SK-N-SH treated with all-trans-retinoic acid at 6 μM for 48 hours (cell line): Measurements from ENCODE around the gene TMEM190.

Experiments used
- ARNTL ChIP-seq: fragments of 450-650 bp; formaldehyde crosslinking; IDR thresholded peaks from 2 replicates; pipeline ENCODE4 v1.5.0; 2020; ENCODE audit warnings: low read depth, mild to moderate bottlenecking, moderate library complexity, borderline replicate concordance
- ISL1 ChIP-seq: fragments of 250-450 bp; sonication (Bioruptor Pico); IDR thresholded peaks from 2 replicates; pipeline ENCODE4 v2.1.2; 2022; ENCODE audit warnings: mild to moderate bottlenecking, moderate library complexity
- ZC3H10 ChIP-seq: fragments of 250-450 bp; sonication (Bioruptor Pico); IDR thresholded peaks from 2 replicates; pipeline ENCODE4 v1.5.1; 2021; ENCODE audit warnings: mild to moderate bottlenecking, moderate library complexity
- ZFP30 ChIP-seq: fragments of 450-650 bp; formaldehyde crosslinking; IDR thresholded peaks from 2 replicates; pipeline ENCODE4 v1.5.0; 2022; ENCODE audit warnings: mild to moderate bottlenecking, moderate library complexity
- TF ChIP-seq, protein P1 (sequence below): fragments of 250-450 bp; sonication (Bioruptor Pico); IDR thresholded peaks from 2 replicates; pipeline ENCODE4 v1.8.0; 2020; ENCODE audit warnings: mild to moderate bottlenecking, moderate library complexity, borderline replicate concordance

GRCh38 chr19:55339889-55340783 is 36.5 kb upstream of the TMEM190 start:
- TF ChIP-seq ZFP30 (CRISPR knock-in tag) (no peak), ISL1 (CRISPR knock-in tag) (no peak), ZC3H10 (CRISPR knock-in tag) (no peak), ARNTL (CRISPR knock-in tag) (no peak)
- TF ChIP-seq, protein P1, sequence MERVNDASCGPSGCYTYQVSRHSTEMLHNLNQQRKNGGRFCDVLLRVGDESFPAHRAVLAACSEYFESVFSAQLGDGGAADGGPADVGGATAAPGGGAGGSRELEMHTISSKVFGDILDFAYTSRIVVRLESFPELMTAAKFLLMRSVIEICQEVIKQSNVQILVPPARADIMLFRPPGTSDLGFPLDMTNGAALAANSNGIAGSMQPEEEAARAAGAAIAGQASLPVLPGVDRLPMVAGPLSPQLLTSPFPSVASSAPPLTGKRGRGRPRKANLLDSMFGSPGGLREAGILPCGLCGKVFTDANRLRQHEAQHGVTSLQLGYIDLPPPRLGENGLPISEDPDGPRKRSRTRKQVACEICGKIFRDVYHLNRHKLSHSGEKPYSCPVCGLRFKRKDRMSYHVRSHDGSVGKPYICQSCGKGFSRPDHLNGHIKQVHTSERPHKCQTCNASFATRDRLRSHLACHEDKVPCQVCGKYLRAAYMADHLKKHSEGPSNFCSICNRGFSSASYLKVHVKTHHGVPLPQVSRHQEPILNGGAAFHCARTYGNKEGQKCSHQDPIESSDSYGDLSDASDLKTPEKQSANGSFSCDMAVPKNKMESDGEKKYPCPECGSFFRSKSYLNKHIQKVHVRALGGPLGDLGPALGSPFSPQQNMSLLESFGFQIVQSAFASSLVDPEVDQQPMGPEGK (CRISPR knock-in tag): no peak
